ENCODE results near the gene NT5C3B.
"Not testable (repeated sequence)": the region's sequence is repeated elsewhere in the genome, so short reads cannot be mapped to it uniquely, and the experiment has no call there.

- TF ChIP-seq CTCF (IDR thresholded peaks at IDR 0.05); REST (IDR thresholded peaks at IDR 0.05; ENCODE audit: insufficient read depth in 1 of 2, low read depth in 2 of 2, low read length in 1 of 2); POLR2AphosphoS5 (IDR thresholded peaks at IDR 0.05; ENCODE audit: low read depth, low read length); SIN3A (IDR thresholded peaks at IDR 0.05; ENCODE audit: borderline replicate concordance, insufficient read depth, low read depth, low read length); TCF7L2 (IDR thresholded peaks at IDR 0.05; ENCODE audit: low read depth, low read length): not testable (repeated sequence)
These were observed 6.1 kb downstream of the NT5C3B start for GRCh38 chr17:41829961-41830360.
